COR-L47 (cell line): ENCODE data around the gene STRIP1.

Source experiments
- DNase-seq: peaks from one replicate; lab custom pipeline; 2025; lab: John Stamatoyannopoulos, UW

The STRIP1 gene

GRCh38 chr1:110091791-110092190 is 57.4 kb downstream of the STRIP1 start:
- DNase-seq: no peak

- DNase-seq: no peak
Observed at GRCh38 chr1:110092991-110093390, 58.6 kb downstream of the STRIP1 start.

GRCh38 chr1:110094931-110095654 is 60.7 kb downstream of the STRIP1 start:
- no peak for DNase-seq

GRCh38 chr1:110097507-110098221 is 63.2 kb downstream of the STRIP1 start:
- DNase-seq: no peak

GRCh38 chr1:110098222-110099026 is 64.0 kb downstream of the STRIP1 start:
- DNase-seq: no peak

GRCh38 chr1:110100335-110100734 is 65.9 kb downstream of the STRIP1 start:
- DNase-seq: no peak

- DNase-seq: no peak
Observed at GRCh38 chr1:110102081-110102480, 67.7 kb downstream of the STRIP1 start.
